ENCODE measurements around the gene RAB40A.

RAB40A gene

GRCh38 chrX:103513067-103513466 is 6.2 kb downstream of the RAB40A start:
- Histone ChIP-seq H3K36me3 (ENCODE audit: control insufficient read depth in 2 of 2, insufficient read depth in 1 of 2, low read length in 2 of 2) (no peaks in the 10 kb centered on the region), H3K4me1 (ENCODE audit: control insufficient read depth, insufficient read depth, low read length) (no peaks in the 10 kb centered on the region), H3K9me3 (ENCODE audit: control insufficient read depth, insufficient read depth, low read depth, low read length) (no peaks in the 10 kb centered on the region), H3K4me3 (ENCODE audit: low read depth, low read length) (no peak overlapping the region), H3K27ac (ENCODE audit: extremely low read depth, low read depth, low read length) (no peak overlapping the region)
- TF ChIP-seq ZNF792 (tag by site-specific recombination; IDR thresholded peaks at IDR 0.05): no peak
- TF ChIP-seq ZFP37 (tag by site-specific recombination; IDR thresholded peaks at IDR 0.05): no peak
- no peak for TF ChIP-seq TCF7L2 (IDR thresholded peaks at IDR 0.05; ENCODE audit: borderline replicate concordance, low read depth, low read length)
- no peak for TF ChIP-seq SCRT2 (tag by site-specific recombination; IDR thresholded peaks at IDR 0.05)
- no peak for TF ChIP-seq ZSCAN4 (tag by site-specific recombination; IDR thresholded peaks at IDR 0.05)
- no peak for TF ChIP-seq SP7 (tag by site-specific recombination; IDR thresholded peaks at IDR 0.05)
- no peak for TF ChIP-seq ZNF701 (tag by site-specific recombination; IDR thresholded peaks at IDR 0.05)
- no peak for TF ChIP-seq GLIS2 (tag by site-specific recombination; IDR thresholded peaks at IDR 0.05)
- no peak for TF ChIP-seq ZNF366 (tag by site-specific recombination; conservative IDR thresholded peaks at IDR 0.05)
- TF ChIP-seq WT1 (tag by site-specific recombination; IDR thresholded peaks at IDR 0.05): no peak
- TF ChIP-seq ZNF76 (tag by site-specific recombination; IDR thresholded peaks at IDR 0.05; ENCODE audit: borderline replicate concordance, low read depth): no peak
- no peak for TF ChIP-seq ZNF776 (tag by site-specific recombination; IDR thresholded peaks at IDR 0.05; ENCODE audit: borderline replicate concordance)
- POLR2A ChIA-PET: no interaction called here
- CTCF ChIA-PET: interaction anchor here (1.3 kb wide), 1 partner anchor 169 kb away, joined by 5 read pairs; no protein-coding TSS in a partner anchor

GRCh38 chrX:103510031-103510430 is 9.3 kb downstream of the RAB40A start:
- TF ChIP-seq ZNF549 (tag by site-specific recombination; IDR thresholded peaks at IDR 0.05) (no peak), ZNF175 (tag by site-specific recombination; IDR thresholded peaks at IDR 0.05) (no peak), ZNF341 (tag by site-specific recombination; IDR thresholded peaks at IDR 0.05; ENCODE audit: low read depth) (no peak), ZNF133 (tag by site-specific recombination; IDR thresholded peaks at IDR 0.05) (no peak), ZFP69B (tag by site-specific recombination; IDR thresholded peaks at IDR 0.05) (no peak), ELK4 (IDR thresholded peaks at IDR 0.05; ENCODE audit: borderline replicate concordance, low read depth, low read length) (no peak), ZNF157 (tag by site-specific recombination; IDR thresholded peaks at IDR 0.05) (no peak)
- Histone ChIP-seq H3K9me3 (ENCODE audit: control insufficient read depth, insufficient read depth, low read depth, low read length) (no peaks in the 10 kb centered on the region), H3K4me1 (ENCODE audit: control insufficient read depth, insufficient read depth, low read length) (no peaks in the 10 kb centered on the region), H3K4me3 (ENCODE audit: low read depth, low read length) (no peak overlapping the region), H3K27ac (ENCODE audit: extremely low read depth, low read depth, low read length) (no peak overlapping the region), H3K36me3 (ENCODE audit: control insufficient read depth in 2 of 2, insufficient read depth in 1 of 2, low read length in 2 of 2) (no peaks in the 10 kb centered on the region)
- ChIA-PET POLR2A (no interaction called here), CTCF (no interaction called here)

- no peak overlapping the region for H3K4me3 ChIP-seq (ENCODE audit: low read depth, low read length)
- H3K27ac ChIP-seq (ENCODE audit: extremely low read depth, low read depth, low read length): no peak overlapping the region
- H3K9me3 ChIP-seq (ENCODE audit: control insufficient read depth, insufficient read depth, low read depth, low read length): no peaks in the 10 kb centered on the region
- no peaks in the 10 kb centered on the region for H3K36me3 ChIP-seq (ENCODE audit: control insufficient read depth in 2 of 2, insufficient read depth in 1 of 2, low read length in 2 of 2)
- CTCF ChIA-PET: interaction anchor here (0.6 to 0.7 kb wide), 2 partner anchors 14 to 325 kb away, joined by 4 to 5 read pairs; no protein-coding TSS in a partner anchor
- TF ChIP-seq ZNF626 (tag by site-specific recombination; IDR thresholded peaks at IDR 0.05) (no peak), GLIS2 (tag by site-specific recombination; IDR thresholded peaks at IDR 0.05) (no peak), ZFP69B (tag by site-specific recombination; IDR thresholded peaks at IDR 0.05) (no peak), ZNF311 (tag by site-specific recombination; IDR thresholded peaks at IDR 0.05; ENCODE audit: borderline replicate concordance) (no peak), ZNF544 (tag by site-specific recombination; IDR thresholded peaks at IDR 0.05) (no peak), ZNF747 (tag by site-specific recombination; IDR thresholded peaks at IDR 0.05) (no peak), ZNF184 (tag by site-specific recombination; IDR thresholded peaks at IDR 0.05) (no peak), HOXA7 (CRISPR knock-in tag; IDR thresholded peaks at IDR 0.05; ENCODE audit: borderline replicate concordance) (no peak), REPIN1 (tag by site-specific recombination; IDR thresholded peaks at IDR 0.05; ENCODE audit: low read depth) (no peak), ZNF585B (tag by site-specific recombination; IDR thresholded peaks at IDR 0.05) (no peak), ZBTB1 (tag by site-specific recombination; IDR thresholded peaks at IDR 0.05) (no peak), ZNF426 (tag by site-specific recombination; IDR thresholded peaks at IDR 0.05) (no peak)
- POLR2A ChIA-PET: no interaction called here
- no peaks in the 10 kb centered on the region for H3K4me1 ChIP-seq (ENCODE audit: control insufficient read depth, insufficient read depth, low read length)
These were observed 15.5 kb downstream of the RAB40A start for GRCh38 chrX:103503853-103504207.
